Left lung (tissue), 10 donors: ENCODE data around the gene MAP3K9. TPM values are rescaled to one million over a fixed set of nuclear protein-coding genes. Genes with fewer than 3 reads are reported as not detected.
"Not testable (repeated sequence)": the region's sequence is repeated elsewhere in the genome, so short reads cannot be mapped to it uniquely, and the experiment has no call there.

Source experiments
- ATAC-seq: fragments of 200-7000 bp; cut with Tn5 transposase; one replicate; pipeline ENCODE4 v1.9.1; 2020; ENCODE audit warnings: moderate library complexity
- DNase-seq, 4 donors: peaks; one replicate each; pipeline ENCODE4 v3.0.0-alpha.2; 2013 to 2020
- H3K27ac ChIP-seq, 2 donors: fragments of 200-600 bp; sonication (generic) in 1 of 2; one replicate each; pipeline versions ENCODE4 v1.5.0 to v1.8.0; 2020 to 2021
- H3K27me3 ChIP-seq, 2 donors: fragments of 200-600 bp; sonication (generic) in 1 of 2; one replicate each; pipeline versions ENCODE4 v1.5.0 to v1.8.0; 2020 to 2021
- H3K36me3 ChIP-seq, 2 donors: fragments of 200-600 bp; sonication (generic) in 1 of 2; one replicate each; pipeline versions ENCODE4 v1.5.0 to v1.8.0; 2020 to 2021
- H3K4me1 ChIP-seq, 2 donors: fragments of 200-600 bp; one replicate each; pipeline ENCODE4 v1.8.0; 2021
- H3K4me3 ChIP-seq, 2 donors: fragments of 200-600 bp; sonication (generic) in 1 of 2; one replicate each; pipeline versions ENCODE4 v1.5.0 to v1.8.0; 2020 to 2021; ENCODE audit warnings: mild to moderate bottlenecking in 1 of 2
- H3K9me3 ChIP-seq, 2 donors: fragments of 200-600 bp; sonication (generic) in 1 of 2; one replicate each; pipeline versions ENCODE4 v1.5.0 to v1.8.0; 2020 to 2021
- intact Hi-C, 2 donors: fragments of 100-400 bp; cut with DNase I; formaldehyde crosslinking; loops; one replicate each; pipeline versions ENCODE4 v1.11.2 to v1.14.2; 2022
- polyA plus RNA-seq, 6 donors: library from polyadenylated mRNA; unstranded; fragments of 120-200 nt; gene quantifications; one replicate each; pipeline ENCODE4 v1.2.1, GENCODE V29; 2013; ENCODE audit not compliant: insufficient read length in 6 of 6
- total RNA-seq, 2 donors: library from RNA; stranded (reverse); fragmentation: NEBNext Ultra II Directional; extraction: Animal tissue kit (Norgen Biotek cat#: 25700); gene quantifications; one replicate each; pipeline ENCODE4 v1.2.1, GENCODE V29; 2021
- TF ChIP-seq, protein P1 (sequence below), 2 donors: fragments of 200-600 bp; sonication (generic) in 1 of 2; IDR thresholded peaks; one replicate each; pipeline versions ENCODE4 v1.5.0 to v1.8.0; 2021; ENCODE audit warnings: antibody characterized with exemption in 2 of 2
- donor health status: DM: no; HTN: yes; CAD: no.
- donor health status: DM: no; HTN: no; CAD: no.

MAP3K9 gene
- total and polyA plus RNA-seq, 8 donors, result 5.1 to 13.1 (median 6.4) TPM

DNA sequence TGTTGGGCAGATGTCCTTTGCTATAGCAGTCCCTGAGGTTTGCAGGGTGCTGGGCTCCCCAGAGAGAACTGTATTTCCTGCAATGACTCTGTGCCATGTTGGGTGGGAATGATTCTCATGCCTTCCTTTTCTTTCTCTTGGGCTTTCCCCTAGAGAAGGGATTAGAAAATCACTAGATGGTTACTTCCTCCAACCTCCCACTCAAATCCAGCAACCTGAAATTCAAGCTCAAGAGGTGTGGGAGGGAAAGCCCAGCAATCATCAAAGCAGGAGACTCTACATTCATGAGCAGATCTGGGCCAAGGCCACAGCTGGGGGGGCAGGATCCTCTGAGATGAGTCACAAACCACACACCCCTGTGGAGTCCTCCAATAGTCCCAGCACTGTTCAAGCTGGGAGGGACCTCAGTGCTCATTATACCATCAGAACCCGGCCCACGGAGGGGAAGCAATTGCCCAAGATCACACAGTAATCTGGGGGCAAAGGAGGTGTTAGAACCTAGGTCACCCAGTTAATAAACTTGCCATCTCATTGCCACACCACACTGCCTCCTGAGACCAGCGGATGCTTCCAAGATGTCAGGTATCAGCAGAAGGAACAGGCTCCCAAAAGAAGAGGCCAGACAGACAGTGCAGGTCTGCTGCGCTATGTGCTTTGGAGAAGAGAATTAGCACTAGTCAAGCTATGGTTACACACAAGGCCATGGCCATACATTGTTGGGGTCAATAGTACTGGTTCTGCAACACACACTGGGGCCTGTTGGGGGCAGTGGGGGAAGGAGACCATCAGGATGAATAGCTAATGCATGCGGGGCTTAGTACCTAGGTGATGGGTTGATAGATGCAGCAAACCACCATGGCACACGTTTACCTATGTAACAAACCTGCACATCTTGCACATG is 101.9 kb downstream of the MAP3K9 start:
- Histone ChIP-seq H3K27me3 (no peaks in the 10 kb centered on the region), H3K4me1 (peaks cover 0 to 3% of the 10 kb centered on the region in 2 donors), H3K36me3 (no peaks in the 10 kb centered on the region), H3K27ac (no peak overlapping the region), H3K4me3 (no peak overlapping the region), H3K9me3 (no peaks in the 10 kb centered on the region)
- peak in 2 of 4 donors; percentile 52 to 71 for DNase-seq
- peak; percentile 74 for ATAC-seq
- TF ChIP-seq, protein P1, sequence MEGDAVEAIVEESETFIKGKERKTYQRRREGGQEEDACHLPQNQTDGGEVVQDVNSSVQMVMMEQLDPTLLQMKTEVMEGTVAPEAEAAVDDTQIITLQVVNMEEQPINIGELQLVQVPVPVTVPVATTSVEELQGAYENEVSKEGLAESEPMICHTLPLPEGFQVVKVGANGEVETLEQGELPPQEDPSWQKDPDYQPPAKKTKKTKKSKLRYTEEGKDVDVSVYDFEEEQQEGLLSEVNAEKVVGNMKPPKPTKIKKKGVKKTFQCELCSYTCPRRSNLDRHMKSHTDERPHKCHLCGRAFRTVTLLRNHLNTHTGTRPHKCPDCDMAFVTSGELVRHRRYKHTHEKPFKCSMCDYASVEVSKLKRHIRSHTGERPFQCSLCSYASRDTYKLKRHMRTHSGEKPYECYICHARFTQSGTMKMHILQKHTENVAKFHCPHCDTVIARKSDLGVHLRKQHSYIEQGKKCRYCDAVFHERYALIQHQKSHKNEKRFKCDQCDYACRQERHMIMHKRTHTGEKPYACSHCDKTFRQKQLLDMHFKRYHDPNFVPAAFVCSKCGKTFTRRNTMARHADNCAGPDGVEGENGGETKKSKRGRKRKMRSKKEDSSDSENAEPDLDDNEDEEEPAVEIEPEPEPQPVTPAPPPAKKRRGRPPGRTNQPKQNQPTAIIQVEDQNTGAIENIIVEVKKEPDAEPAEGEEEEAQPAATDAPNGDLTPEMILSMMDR (IDR thresholded peaks at IDR 0.05), result no peak
- intact Hi-C loops, result no loop called here

DNA sequence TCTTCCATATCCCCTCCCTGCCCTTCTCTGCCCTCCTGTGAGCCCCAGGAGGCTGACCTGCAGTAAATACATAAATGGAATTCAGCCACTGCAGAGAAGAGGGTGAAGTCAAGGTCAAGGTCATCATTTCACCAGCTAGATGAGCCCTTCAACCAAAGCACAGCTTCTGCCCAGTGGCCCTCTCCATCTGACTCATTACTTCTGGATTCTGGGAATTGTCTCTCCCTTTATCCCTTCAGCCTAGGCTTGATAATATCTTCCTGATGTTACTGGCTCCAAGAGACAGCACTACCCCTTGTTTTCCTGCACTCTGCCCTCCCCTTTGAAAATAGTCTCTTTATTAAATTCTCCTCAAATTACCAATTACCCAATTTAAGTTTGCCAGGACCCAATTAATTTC is 103.1 kb downstream of the MAP3K9 start:
- DNase-seq (no peak), ATAC-seq (no peak)
- H3K27me3 ChIP-seq, result no peaks in the 10 kb centered on the region
- H3K27ac ChIP-seq, result no peak overlapping the region
- no peaks in the 10 kb centered on the region for H3K36me3 ChIP-seq
- H3K4me3 ChIP-seq, result no peak overlapping the region
- TF ChIP-seq, protein P1 (IDR thresholded peaks at IDR 0.05), result no peak
- peaks cover 0 to 3% of the 10 kb centered on the region in 2 donors for H3K4me1 ChIP-seq
- intact Hi-C loops, result no loop called here
- no peaks in the 10 kb centered on the region for H3K9me3 ChIP-seq

DNA sequence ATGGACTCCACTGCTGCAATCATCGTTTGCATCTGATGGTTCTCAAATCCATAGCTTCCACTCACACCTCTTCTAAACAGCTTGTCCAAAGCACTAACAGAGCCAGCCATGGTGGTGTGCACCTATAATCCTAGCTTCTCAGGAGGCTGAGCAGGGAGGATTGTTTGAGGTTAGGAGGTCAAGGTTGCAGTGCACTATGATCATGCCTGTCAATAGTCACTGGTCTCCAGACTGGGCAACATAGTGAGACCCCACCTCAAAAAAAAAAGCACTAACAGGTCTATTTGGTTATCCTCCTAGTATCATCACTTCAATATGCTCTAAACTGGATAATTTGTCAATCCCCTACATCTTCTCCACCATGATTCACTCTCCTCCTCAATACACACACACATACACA is 104.4 kb downstream of the MAP3K9 start:
- no peak for ATAC-seq
- Histone ChIP-seq H3K27me3 (no peaks in the 10 kb centered on the region), H3K36me3 (no peaks in the 10 kb centered on the region), H3K4me3 (no peak overlapping the region), H3K9me3 (no peaks in the 10 kb centered on the region), H3K27ac (no peak overlapping the region), H3K4me1 (no peaks in the 10 kb centered on the region)
- intact Hi-C loops, result no loop called here
- no peak for DNase-seq
- TF ChIP-seq, protein P1 (IDR thresholded peaks at IDR 0.05), result no peak

DNA sequence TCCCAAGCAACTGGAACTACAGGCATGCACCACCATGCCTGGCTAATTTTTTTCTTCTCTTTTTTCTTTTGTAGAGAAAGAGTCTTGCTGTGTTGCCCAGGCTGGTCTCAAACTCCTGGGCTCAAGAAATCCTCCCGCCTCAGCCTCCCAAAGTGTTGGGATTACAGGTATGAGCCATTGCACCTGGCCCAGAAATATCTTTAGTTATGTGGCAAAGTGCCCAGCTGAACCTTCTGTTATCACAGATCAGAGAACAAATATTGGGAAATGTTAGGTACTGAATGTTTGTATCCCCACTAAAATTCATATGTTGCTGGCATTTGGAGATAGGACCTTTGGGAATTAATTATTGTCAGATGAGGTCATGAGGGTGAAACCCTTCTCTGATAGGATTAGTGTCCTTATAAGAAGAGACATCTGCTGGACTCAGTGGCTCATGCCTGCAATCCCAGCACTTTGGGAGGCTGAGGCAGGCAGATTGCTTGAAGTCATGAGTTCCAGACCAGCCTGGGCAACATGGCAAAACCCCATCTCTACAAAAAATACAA is 105.6 kb downstream of the MAP3K9 start:
- ATAC-seq, intact Hi-C loops, H3K27ac ChIP-seq, DNase-seq, H3K4me3 ChIP-seq, H3K36me3 ChIP-seq, H3K9me3 ChIP-seq, H3K27me3 ChIP-seq, H3K4me1 ChIP-seq: not testable (repeated sequence)

DNA sequence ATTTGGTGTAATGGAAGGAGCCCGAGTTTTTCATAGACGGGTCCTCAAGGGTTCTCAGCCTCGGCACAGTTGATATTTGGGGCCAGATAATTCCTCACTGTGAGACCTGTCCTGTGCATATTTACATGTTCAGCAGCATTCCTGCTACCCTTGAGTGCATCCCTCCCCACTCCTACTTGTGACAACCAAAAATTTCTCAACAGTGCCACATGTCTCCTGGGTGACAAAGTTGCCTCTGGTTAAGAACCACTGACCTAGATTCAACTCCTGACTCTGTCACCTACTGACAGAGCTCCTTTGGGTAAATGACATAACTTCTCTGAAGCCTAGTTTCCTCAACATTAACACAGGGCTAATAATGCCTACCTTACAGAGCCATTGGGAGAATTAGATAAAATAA is 107.2 kb downstream of the MAP3K9 start:
- Histone ChIP-seq H3K27ac (no peak overlapping the region), H3K9me3 (no peaks in the 10 kb centered on the region), H3K4me1 (peaks cover 0 to 15% of the 10 kb centered on the region in 2 donors), H3K4me3 (no peak overlapping the region), H3K27me3 (no peaks in the 10 kb centered on the region), H3K36me3 (no peaks in the 10 kb centered on the region)
- intact Hi-C loops, result no loop called here
- no peak for DNase-seq
- TF ChIP-seq, protein P1 (IDR thresholded peaks at IDR 0.05), result no peak
- ATAC-seq, result peak; percentile 49
